Mesothelial cell of epicardium (in vitro differentiated cells): ENCODE data around the gene NKG7. TPM values are rescaled to one million over a fixed set of nuclear protein-coding genes. Genes with fewer than 3 reads are reported as not detected.

Source experiments
- DNase-seq, 2 experiments: peaks; one replicate each; pipeline ENCODE4 v3.0.0; 2021; ENCODE audit warnings: low spot score in 2 of 2; ENCODE audit not compliant: unreplicated experiment in 2 of 2
- H3K27ac Mint-ChIP-seq: 2 replicates; pipeline ENCODE4 v1.8.0; 2021; ENCODE audit warnings: mixed read lengths
- H3K27me3 Mint-ChIP-seq: 2 replicates; pipeline ENCODE4 v1.8.0; 2021; ENCODE audit warnings: low read depth, mixed read lengths
- H3K36me3 Mint-ChIP-seq: 2 replicates; pipeline ENCODE4 v1.8.0; 2021; ENCODE audit warnings: mixed read lengths
- H3K4me1 Mint-ChIP-seq: 2 replicates; pipeline ENCODE4 v1.8.0; 2021; ENCODE audit warnings: mixed read lengths
- H3K4me3 Mint-ChIP-seq: 2 replicates; pipeline ENCODE4 v1.8.0; 2021; ENCODE audit warnings: mild to moderate bottlenecking, moderate library complexity, mixed read lengths
- H3K9me3 Mint-ChIP-seq: 2 replicates; pipeline ENCODE4 v1.8.0; 2021; ENCODE audit warnings: mixed read lengths
- CTCF ChIP-seq: fragments of 200-600 bp; sonication (generic); IDR thresholded peaks from one replicate; pipeline ENCODE4 v1.5.0; 2021; ENCODE audit warnings: antibody characterized with exemption; ENCODE audit not compliant: unreplicated experiment
- total RNA-seq: library from RNA; stranded (reverse); gene quantifications from 3 replicates; pipeline ENCODE4 v1.2.1, GENCODE V29; 2021

Gene NKG7
- total RNA-seq, 1 donor from 2014 or later = not detected

DNA sequence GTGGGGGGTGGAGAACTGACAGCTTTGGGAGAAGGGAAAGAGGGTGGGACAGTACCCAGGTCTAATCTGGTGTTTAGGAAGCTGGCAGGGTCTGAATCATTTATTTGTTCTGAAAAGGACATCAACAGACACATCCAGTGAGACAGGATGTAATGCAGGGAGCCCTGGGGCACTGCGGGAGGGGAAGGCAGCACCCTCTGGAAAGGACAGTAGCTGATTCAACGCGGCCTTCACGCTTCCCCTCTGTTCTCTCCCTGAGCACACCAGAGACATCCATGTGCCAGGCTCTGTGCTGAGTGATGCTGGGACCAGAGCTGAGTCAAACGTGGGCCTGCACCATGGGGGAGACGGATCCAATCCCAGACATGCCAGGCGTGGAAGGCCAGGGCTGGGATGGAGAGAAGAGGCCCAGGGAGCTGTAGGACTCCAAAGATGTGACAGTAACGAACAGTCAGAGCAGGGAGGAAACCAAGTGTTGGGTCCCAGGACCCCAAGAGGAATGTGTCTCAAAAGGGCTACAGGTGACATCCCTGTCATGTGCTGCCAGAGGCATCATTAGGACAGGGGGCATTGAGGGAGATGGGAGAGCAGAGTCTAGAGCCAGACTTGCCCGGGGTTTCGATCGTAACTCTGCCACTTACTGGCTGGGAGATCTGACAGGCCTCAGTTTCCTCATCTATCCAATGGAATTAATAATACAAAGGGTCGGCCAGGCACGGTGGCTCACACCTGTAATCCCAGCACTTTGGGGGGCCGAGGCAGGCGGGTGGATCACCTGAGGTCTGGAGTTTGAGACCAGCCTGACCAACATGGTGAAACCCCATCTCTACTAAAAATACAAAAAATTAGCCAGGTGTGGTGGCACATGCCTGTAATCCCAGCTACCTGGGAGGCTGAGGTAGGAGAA lies 8.0 kb downstream of the NKG7 start:
- Mint-ChIP-seq H3K4me3 (peak overlapping the region; percentile 38), H3K27ac (peak overlapping the region; percentile 34), H3K27me3 (no peaks in the 10 kb centered on the region), H3K36me3 (no peaks in the 10 kb centered on the region), H3K9me3 (no peaks in the 10 kb centered on the region), H3K4me1 (peaks cover 30% of the 10 kb centered on the region)
- no peak for TF ChIP-seq CTCF
- no peak for DNase-seq

- DNase-seq = no peak
These were observed 11.2 kb downstream of the NKG7 start for GRCh38 chr19:51361239-51361638.

DNA sequence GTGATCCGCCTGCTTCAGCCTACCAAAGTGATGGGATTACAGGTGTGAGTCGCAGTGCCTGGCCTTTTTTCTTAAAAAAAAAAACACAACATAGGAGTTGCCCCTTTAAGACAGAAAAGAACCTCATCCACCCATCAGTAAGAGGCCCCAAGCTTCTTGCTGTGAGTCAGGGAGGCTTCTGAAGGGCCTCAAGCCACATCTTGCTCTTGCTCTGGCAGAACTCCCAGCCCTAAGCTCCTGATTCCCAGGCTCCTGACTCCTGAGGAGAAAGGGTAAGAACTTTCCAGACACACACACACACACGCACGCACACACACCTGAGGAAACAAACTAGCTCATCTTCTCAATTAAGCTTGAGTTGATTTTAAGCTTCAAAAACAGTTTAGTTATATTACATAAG lies 13.2 kb downstream of the NKG7 start:
- H3K4me1 Mint-ChIP-seq = peaks cover 29% of the 10 kb centered on the region
- no peaks in the 10 kb centered on the region for H3K27me3 Mint-ChIP-seq
- no peaks in the 10 kb centered on the region for H3K9me3 Mint-ChIP-seq
- DNase-seq = no peak
- no peak overlapping the region for H3K4me3 Mint-ChIP-seq
- no peak for TF ChIP-seq CTCF
- no peaks in the 10 kb centered on the region for H3K36me3 Mint-ChIP-seq
- H3K27ac Mint-ChIP-seq = peak overlapping the region; percentile 82

More at GRCh38 chr19:51361239-51361638, 11.2 kb downstream of the NKG7 start:
- no peak overlapping the region for H3K4me3 Mint-ChIP-seq
- no peaks in the 10 kb centered on the region for H3K36me3 Mint-ChIP-seq
- H3K27me3 Mint-ChIP-seq = no peaks in the 10 kb centered on the region
- no peak for TF ChIP-seq CTCF
- H3K27ac Mint-ChIP-seq = no peak overlapping the region
- no peaks in the 10 kb centered on the region for H3K9me3 Mint-ChIP-seq
- H3K4me1 Mint-ChIP-seq = peaks cover 30% of the 10 kb centered on the region

GRCh38 chr19:51357952-51358351 lies 14.5 kb downstream of the NKG7 start:
- no peaks in the 10 kb centered on the region for H3K36me3 Mint-ChIP-seq
- H3K4me3 Mint-ChIP-seq = no peak overlapping the region
- no peak overlapping the region for H3K27ac Mint-ChIP-seq
- DNase-seq = no peak
- no peak for TF ChIP-seq CTCF
- H3K4me1 Mint-ChIP-seq = peaks cover 25% of the 10 kb centered on the region
- H3K9me3 Mint-ChIP-seq = no peaks in the 10 kb centered on the region
- no peaks in the 10 kb centered on the region for H3K27me3 Mint-ChIP-seq

DNA sequence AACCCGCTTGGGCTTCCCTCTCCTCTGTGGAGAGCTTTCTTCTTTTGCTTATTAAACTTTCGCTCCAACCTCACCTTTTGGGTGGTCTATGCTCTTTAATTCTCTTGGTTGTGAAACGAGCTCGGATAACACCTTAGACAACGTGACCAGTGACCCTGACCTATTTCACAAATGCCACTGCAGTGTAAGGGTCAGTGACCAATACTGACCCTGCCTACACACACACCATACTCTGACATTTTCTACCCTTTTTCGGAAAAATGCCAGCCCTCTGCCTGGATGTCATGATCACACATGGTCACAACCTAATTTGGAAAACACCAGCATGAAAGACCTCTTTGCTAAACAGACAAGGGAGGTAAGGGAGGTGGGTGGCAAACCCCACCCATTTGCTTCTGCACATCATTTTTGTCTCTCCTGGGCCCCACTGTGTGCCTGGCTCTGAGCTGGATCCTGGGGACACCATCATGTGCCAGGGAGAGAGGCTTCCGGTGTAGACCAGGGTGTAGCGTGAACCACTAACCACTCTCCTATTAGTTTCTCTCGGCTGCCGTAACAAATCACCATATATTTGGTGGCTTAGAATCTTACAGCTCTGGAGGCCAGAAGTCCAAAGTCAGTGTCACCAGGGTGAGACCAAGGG lies 16.2 kb downstream of the NKG7 start:
- no peak for TF ChIP-seq CTCF
- peaks cover 10% of the 10 kb centered on the region for H3K36me3 Mint-ChIP-seq
- no peak overlapping the region for H3K4me3 Mint-ChIP-seq
- H3K9me3 Mint-ChIP-seq = no peaks in the 10 kb centered on the region
- DNase-seq = no peak
- no peak overlapping the region for H3K27ac Mint-ChIP-seq
- H3K4me1 Mint-ChIP-seq = peaks cover 23% of the 10 kb centered on the region
- H3K27me3 Mint-ChIP-seq = no peaks in the 10 kb centered on the region
